ENCODE data around the gene RLBP1. TPM values are rescaled to one million over a fixed set of nuclear protein-coding genes. Genes with fewer than 3 reads are reported as not detected.

The RLBP1 gene
- total RNA-seq, 1 experiment from 2014 or later: not detected

- Mint-ChIP-seq H3K9me3 (ENCODE audit: unreplicated experiment) (no peaks in the 10 kb centered on the region), H3K27ac (ENCODE audit: unreplicated experiment) (no peak overlapping the region), H3K36me3 (ENCODE audit: insufficient read depth, unreplicated experiment) (peaks cover 17% of the 10 kb centered on the region), H3K27me3 (ENCODE audit: insufficient read depth, unreplicated experiment) (no peaks in the 10 kb centered on the region), H3K4me3 (ENCODE audit: unreplicated experiment) (no peak overlapping the region), H3K4me1 (ENCODE audit: low read depth, unreplicated experiment) (no peaks in the 10 kb centered on the region)
- no TSS peak for BruUV-seq (replicated peaks)
- H3K9me3 ChIP-seq: no peaks in the 10 kb centered on the region
- no peaks in the 10 kb centered on the region; the same call in 1 of the 2 replicates for H3K36me3 ChIP-seq (ENCODE audit: control insufficient read depth, insufficient read depth, low read length)
- ChIA-PET CTCF (interaction anchor here (1.0 to 1.2 kb wide), 2 partner anchors 22 to 166 kb away, joined by 3 to 5 read pairs; no protein-coding TSS in a partner anchor), POLR2A (no interaction called here)
- H3K27me3 ChIP-seq (replicated peaks; ENCODE audit: control insufficient read depth, insufficient read depth, low read length): no peaks in the 10 kb centered on the region
- DNase-seq: no peak
- no peaks in the 10 kb centered on the region for H3K4me1 ChIP-seq
- no peak overlapping the region for H3K4me3 ChIP-seq (ENCODE audit: low read depth, low read length)
- TF ChIP-seq, protein P1, sequence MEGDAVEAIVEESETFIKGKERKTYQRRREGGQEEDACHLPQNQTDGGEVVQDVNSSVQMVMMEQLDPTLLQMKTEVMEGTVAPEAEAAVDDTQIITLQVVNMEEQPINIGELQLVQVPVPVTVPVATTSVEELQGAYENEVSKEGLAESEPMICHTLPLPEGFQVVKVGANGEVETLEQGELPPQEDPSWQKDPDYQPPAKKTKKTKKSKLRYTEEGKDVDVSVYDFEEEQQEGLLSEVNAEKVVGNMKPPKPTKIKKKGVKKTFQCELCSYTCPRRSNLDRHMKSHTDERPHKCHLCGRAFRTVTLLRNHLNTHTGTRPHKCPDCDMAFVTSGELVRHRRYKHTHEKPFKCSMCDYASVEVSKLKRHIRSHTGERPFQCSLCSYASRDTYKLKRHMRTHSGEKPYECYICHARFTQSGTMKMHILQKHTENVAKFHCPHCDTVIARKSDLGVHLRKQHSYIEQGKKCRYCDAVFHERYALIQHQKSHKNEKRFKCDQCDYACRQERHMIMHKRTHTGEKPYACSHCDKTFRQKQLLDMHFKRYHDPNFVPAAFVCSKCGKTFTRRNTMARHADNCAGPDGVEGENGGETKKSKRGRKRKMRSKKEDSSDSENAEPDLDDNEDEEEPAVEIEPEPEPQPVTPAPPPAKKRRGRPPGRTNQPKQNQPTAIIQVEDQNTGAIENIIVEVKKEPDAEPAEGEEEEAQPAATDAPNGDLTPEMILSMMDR (IDR thresholded peaks at IDR 0.05; ENCODE audit: insufficient read depth in 1 of 2, low read depth in 1 of 2, low read length in 1 of 2, severe bottlenecking in 1 of 2, unreplicated experiment in 1 of 2): no peak
- intact Hi-C loops (cut with micrococcal nuclease; ENCODE audit: unreplicated experiment): no loop called here
Measured at GRCh38 chr15:89200182-89200581, 21.2 kb downstream of the RLBP1 start.

GRCh38 chr15:89199746-89200145 is 21.6 kb downstream of the RLBP1 start:
- CTCF ChIA-PET: interaction anchor here (1.0 to 1.2 kb wide), 2 partner anchors 22 to 165 kb away, joined by 3 to 5 read pairs; no protein-coding TSS in a partner anchor
- Mint-ChIP-seq H3K4me3 (ENCODE audit: unreplicated experiment) (no peak overlapping the region), H3K27me3 (ENCODE audit: insufficient read depth, unreplicated experiment) (no peaks in the 10 kb centered on the region), H3K9me3 (ENCODE audit: unreplicated experiment) (no peaks in the 10 kb centered on the region), H3K27ac (ENCODE audit: unreplicated experiment) (no peak overlapping the region), H3K4me1 (ENCODE audit: low read depth, unreplicated experiment) (no peaks in the 10 kb centered on the region), H3K36me3 (ENCODE audit: insufficient read depth, unreplicated experiment) (peaks cover 17% of the 10 kb centered on the region)
- TF ChIP-seq, protein P1 (IDR thresholded peaks at IDR 0.05; ENCODE audit: insufficient read depth in 1 of 2, low read depth in 1 of 2, low read length in 1 of 2, severe bottlenecking in 1 of 2, unreplicated experiment in 1 of 2): no peak
- POLR2A ChIA-PET: no interaction called here
- Histone ChIP-seq H3K4me1 (no peaks in the 10 kb centered on the region), H3K36me3 (ENCODE audit: control insufficient read depth, insufficient read depth, low read length) (no peaks in the 10 kb centered on the region; the same call in 1 of the 2 replicates), H3K9me3 (no peaks in the 10 kb centered on the region), H3K27me3 (replicated peaks; ENCODE audit: control insufficient read depth, insufficient read depth, low read length) (no peaks in the 10 kb centered on the region), H3K4me3 (ENCODE audit: low read depth, low read length) (no peak overlapping the region)
- BruUV-seq (replicated peaks): no TSS peak
- intact Hi-C loops (cut with micrococcal nuclease; ENCODE audit: unreplicated experiment): no loop called here
- DNase-seq: no peak

- no peak overlapping the region for H3K27ac Mint-ChIP-seq (ENCODE audit: unreplicated experiment)
Measured at GRCh38 chr15:89198934-89199333, 22.4 kb downstream of the RLBP1 start.

More at GRCh38 chr15:89198934-89199333, 22.4 kb downstream of the RLBP1 start:
- TF ChIP-seq, protein P1 (IDR thresholded peaks at IDR 0.05; ENCODE audit: insufficient read depth in 1 of 2, low read depth in 1 of 2, low read length in 1 of 2, severe bottlenecking in 1 of 2, unreplicated experiment in 1 of 2): no peak
- Mint-ChIP-seq H3K4me1 (ENCODE audit: low read depth, unreplicated experiment) (no peaks in the 10 kb centered on the region), H3K4me3 (ENCODE audit: unreplicated experiment) (no peak overlapping the region), H3K36me3 (ENCODE audit: insufficient read depth, unreplicated experiment) (peaks cover 17% of the 10 kb centered on the region), H3K9me3 (ENCODE audit: unreplicated experiment) (no peaks in the 10 kb centered on the region), H3K27me3 (ENCODE audit: insufficient read depth, unreplicated experiment) (no peaks in the 10 kb centered on the region)
- no TSS peak for BruUV-seq (replicated peaks)
- ChIA-PET POLR2A (no interaction called here), CTCF (no interaction called here)
- intact Hi-C loops (cut with micrococcal nuclease; ENCODE audit: unreplicated experiment): no loop called here
- no peaks in the 10 kb centered on the region for H3K27me3 ChIP-seq (replicated peaks; ENCODE audit: control insufficient read depth, insufficient read depth, low read length)
- no peak overlapping the region for H3K4me3 ChIP-seq (ENCODE audit: low read depth, low read length)
- no peak for DNase-seq
- no peaks in the 10 kb centered on the region for H3K9me3 ChIP-seq
- no peaks in the 10 kb centered on the region for H3K4me1 ChIP-seq
- no peaks in the 10 kb centered on the region; the same call in 1 of the 2 replicates for H3K36me3 ChIP-seq (ENCODE audit: control insufficient read depth, insufficient read depth, low read length)

Data from Caco-2 (cell line).